HCT116 (cell line): ENCODE data around the gene POTEM. TPM values are rescaled to one million over a fixed set of nuclear protein-coding genes. Genes with fewer than 3 reads are reported as not detected.
"Not testable (repeated sequence)": the region's sequence is repeated elsewhere in the genome, so short reads cannot be mapped to it uniquely, and the experiment has no call there.

ENCODE experiments used
- ATAC-seq: fragments of 200-7000 bp; cut with Tn5 transposase; 2 replicates; pipeline ENCODE4 v1.9.1; 2020; ENCODE audit warnings: mild to moderate bottlenecking, moderate library complexity
- BruUV-seq: library from RNA; stranded (reverse); fragments of 400-500 nt; replicated peaks from 2 replicates; lab custom pipeline; 2021; lab: Mats Ljungman, UMichigan
- CTCF ChIA-PET: fragments of 300-600 bp; sonication (Branson Sonifier 250); formaldehyde crosslinking; loops from one replicate; lab custom pipeline; 2021; ENCODE audit warnings: antibody characterized with exemption; lab: Charles Lee
- POLR2A ChIA-PET: fragments of 300-600, 350-600 bp; sonication (Branson Sonifier 250); formaldehyde crosslinking; loops from one replicate; lab custom pipeline; 2021; ENCODE audit warnings: antibody characterized with exemption; lab: Charles Lee
- RAD21 ChIA-PET, 2 experiments: fragments of 300-600 bp; sonication (Branson Sonifier 250); formaldehyde crosslinking; loops; one replicate each; lab custom pipeline; 2023; ENCODE audit warnings: low total read pairs in 2 of 2; ENCODE audit not compliant: uncharacterized antibody in 2 of 2, unreplicated experiment in 2 of 2, low non-redundant PET in 1 of 2; lab: Charles Lee
- DNase-seq: peaks from one replicate; pipeline ENCODE4 v3.0.0-alpha.2; 2010; ENCODE audit warnings: low read depth, low spot score
- H2AFZ ChIP-seq: fragments of 200-600 bp; shearing (Covaris generic), sonication (generic); 2 replicates; pipeline ENCODE4 v1.6.1; 2017; ENCODE audit warnings: low read depth, mixed run types, mixed read lengths, antibody characterized with exemption, low read length; ENCODE audit not compliant: poor library complexity, severe bottlenecking
- H3K27ac ChIP-seq: 2 replicates; pipeline ENCODE4 v1.5.1; 2012; ENCODE audit warnings: low read depth, low read length
- H3K27me3 ChIP-seq: fragments of 200-600 bp; sonication (generic); 2 replicates; pipeline ENCODE4 v1.6.1; 2016; ENCODE audit warnings: mixed run types, low read length, mixed read lengths; ENCODE audit not compliant: insufficient read depth
- H3K36me3 ChIP-seq, 2 experiments: fragments of 200-500 bp in 1 of 2; fragments of 200-600 bp in 1 of 2; sonication (Bioruptor generic) in 1 of 2; sonication (generic) in 1 of 2; 2 replicates each; pipeline versions ENCODE4 v1.5.1 to v1.6.1; 2014 to 2016; ENCODE audit warnings: low read length in 2 of 2, inconsistent platforms in 1 of 2, mixed read lengths in 1 of 2, mixed run types in 1 of 2; ENCODE audit not compliant: insufficient read depth in 2 of 2, control insufficient read depth in 1 of 2
- H3K4me1 ChIP-seq, 2 experiments: fragments of 200-600 bp in 1 of 2; sonication (generic) in 1 of 2; 2 replicates each; pipeline versions ENCODE4 v1.5.1 to v1.6.1; 2012 to 2017; ENCODE audit warnings: low read length in 2 of 2, inconsistent platforms in 1 of 2, mild to moderate bottlenecking in 1 of 2, mixed read lengths in 1 of 2, mixed run types in 1 of 2, moderate library complexity in 1 of 2; ENCODE audit not compliant: insufficient read depth in 2 of 2, control insufficient read depth in 1 of 2
- H3K4me2 ChIP-seq: fragments of 200-600 bp; sonication (generic); 2 replicates; pipeline ENCODE4 v1.6.1; 2017; ENCODE audit warnings: mixed run types, low read length, mixed read lengths
- H3K4me3 ChIP-seq, 2 experiments: fragments of 200-600 bp in 1 of 2; sonication (generic) in 1 of 2; replicated peaks in 1 of 2; 2 replicates each; pipeline ENCODE4 v1.5.1; 2011 to 2016; ENCODE audit warnings: low read length in 2 of 2, control low read depth in 1 of 2, low read depth in 1 of 2, mild to moderate bottlenecking in 1 of 2, mixed read lengths in 1 of 2, mixed run types in 1 of 2
- H3K79me2 ChIP-seq: fragments of 200-600 bp; sonication (generic); 2 replicates; pipeline ENCODE4 v1.6.1; 2017; ENCODE audit warnings: mild to moderate bottlenecking, mixed run types, low read length, moderate library complexity, mixed read lengths; ENCODE audit not compliant: insufficient read depth
- H3K9ac ChIP-seq: fragments of 200-600 bp; sonication (generic); 2 replicates; pipeline ENCODE4 v1.6.1; 2016; ENCODE audit warnings: low read length, mixed read lengths
- H3K9me2 ChIP-seq: fragments of 200-600 bp; sonication (generic), shearing (Covaris generic); 2 replicates; pipeline ENCODE4 v1.6.1; 2017; ENCODE audit warnings: mixed run types, mild to moderate bottlenecking, moderate library complexity; ENCODE audit not compliant: insufficient read depth
- H3K9me3 ChIP-seq, 2 experiments: fragments of 200-500 bp in 1 of 2; fragments of 200-600 bp in 1 of 2; sonication (Bioruptor generic) in 1 of 2; sonication (generic) in 1 of 2; 2 replicates each; pipeline ENCODE4 v1.6.1; 2014 to 2017; ENCODE audit warnings: low read length in 2 of 2, mixed read lengths in 2 of 2, inconsistent platforms in 1 of 2, low read depth in 1 of 2, mild to moderate bottlenecking in 1 of 2, mixed run types in 1 of 2, moderate library complexity in 1 of 2; ENCODE audit not compliant: control insufficient read depth in 1 of 2, insufficient read depth in 1 of 2
- H4K20me1 ChIP-seq: fragments of 200-600 bp; sonication (generic), shearing (Covaris generic); 2 replicates; pipeline ENCODE4 v1.6.1; 2017; ENCODE audit warnings: mixed run types, mild to moderate bottlenecking, moderate library complexity; ENCODE audit not compliant: insufficient read depth
- intact Hi-C: fragments of 100-400 bp; cut with micrococcal nuclease; formaldehyde crosslinking; loops from 2 replicates; pipeline ENCODE4 v1.10.0; 2022
- total RNA-seq: library from RNA; stranded (reverse); gene quantifications from one replicate; pipeline ENCODE4 v1.2.1, GENCODE V29; 2021; ENCODE audit not compliant: unreplicated experiment

The POTEM gene
- total RNA-seq, 1 experiment from 2014 or later = not detected

- H3K9me2 ChIP-seq, H3K79me2 ChIP-seq, H3K36me3 ChIP-seq, H3K27ac ChIP-seq, H3K4me1 ChIP-seq, RAD21 ChIA-PET, H2AFZ ChIP-seq, H3K9ac ChIP-seq, POLR2A ChIA-PET, H3K4me3 ChIP-seq, BruUV-seq, H4K20me1 ChIP-seq, H3K27me3 ChIP-seq, DNase-seq, CTCF ChIA-PET, H3K4me2 ChIP-seq, intact Hi-C loops, ATAC-seq, H3K9me3 ChIP-seq: not testable (repeated sequence)
Measured at GRCh38 chr14:19006490-19006889, 39.3 kb downstream of the POTEM start.

GRCh38 chr14:19007678-19008077 lies 40.4 kb downstream of the POTEM start:
- CTCF ChIA-PET, H3K79me2 ChIP-seq, H3K4me2 ChIP-seq, H3K4me1 ChIP-seq, H3K4me3 ChIP-seq, RAD21 ChIA-PET, ATAC-seq, DNase-seq, POLR2A ChIA-PET, H3K9ac ChIP-seq, H3K36me3 ChIP-seq, BruUV-seq, H2AFZ ChIP-seq, H3K27ac ChIP-seq, H4K20me1 ChIP-seq, H3K9me3 ChIP-seq, H3K27me3 ChIP-seq, intact Hi-C loops, H3K9me2 ChIP-seq: not testable (repeated sequence)

- H3K36me3 ChIP-seq, H3K9me2 ChIP-seq, H3K27me3 ChIP-seq, H3K27ac ChIP-seq, H3K4me1 ChIP-seq, H3K79me2 ChIP-seq, intact Hi-C loops, RAD21 ChIA-PET, CTCF ChIA-PET, H3K4me3 ChIP-seq, DNase-seq, POLR2A ChIA-PET, H3K4me2 ChIP-seq, H3K9me3 ChIP-seq, H4K20me1 ChIP-seq, BruUV-seq, H2AFZ ChIP-seq, H3K9ac ChIP-seq, ATAC-seq: not testable (repeated sequence)
Measured at GRCh38 chr14:19011029-19011428, 43.8 kb downstream of the POTEM start.

GRCh38 chr14:19011703-19012102 lies 44.5 kb downstream of the POTEM start:
- H3K9me3 ChIP-seq, H3K9ac ChIP-seq, H3K4me3 ChIP-seq, H3K27me3 ChIP-seq, H2AFZ ChIP-seq, H3K36me3 ChIP-seq, CTCF ChIA-PET, intact Hi-C loops, ATAC-seq, RAD21 ChIA-PET, H3K27ac ChIP-seq, BruUV-seq, DNase-seq, H3K4me1 ChIP-seq, H4K20me1 ChIP-seq, H3K9me2 ChIP-seq, H3K4me2 ChIP-seq, POLR2A ChIA-PET, H3K79me2 ChIP-seq: not testable (repeated sequence)

- H3K4me3 ChIP-seq, H3K9me2 ChIP-seq, BruUV-seq, H3K79me2 ChIP-seq, H3K36me3 ChIP-seq, H3K27ac ChIP-seq, H3K9me3 ChIP-seq, H3K27me3 ChIP-seq, H2AFZ ChIP-seq, H3K4me1 ChIP-seq, intact Hi-C loops, CTCF ChIA-PET, POLR2A ChIA-PET, ATAC-seq, H3K9ac ChIP-seq, H4K20me1 ChIP-seq, DNase-seq, H3K4me2 ChIP-seq, RAD21 ChIA-PET: not testable (repeated sequence)
Measured at GRCh38 chr14:19015185-19015584, 48.0 kb downstream of the POTEM start.
